Measurements from ENCODE around the gene CRYGC. TPM values are rescaled to one million over a fixed set of nuclear protein-coding genes. Genes with fewer than 3 reads are reported as not detected.

Gene CRYGC
- total and polyA plus RNA-seq, 2 experiments from 2014 or later, result not detected

GRCh38 chr2:208130712-208131110 is 1.1 kb upstream of the CRYGC start:
- peak overlapping the region; percentile 78; the same call in 1 of the 2 replicates for H2AFZ ChIP-seq
- H3F3A ChIP-seq (replicated peaks; ENCODE audit: low read depth), result no peaks in the 10 kb centered on the region
- no peak for DNase-seq (ENCODE audit: low spot score)
- H3K4me1 ChIP-seq (ENCODE audit: insufficient read depth), result no peaks in the 10 kb centered on the region
- TF ChIP-seq CREB1 (CRISPR knock-in tag; IDR thresholded peaks at IDR 0.05; ENCODE audit: low read depth), result no peak
- TF ChIP-seq EZH2 (IDR thresholded peaks at IDR 0.05; ENCODE audit: low read depth, unreplicated experiment), result no peak
- no peak for TF ChIP-seq ZNF114 (CRISPR knock-in tag; IDR thresholded peaks at IDR 0.05)
- no peak overlapping the region for H3K4me2 ChIP-seq
- peaks cover 2% of the 10 kb centered on the region; the same call in 1 of the 3 replicates for H3K4me1 Mint-ChIP-seq
- H4K20me1 ChIP-seq (replicated peaks; ENCODE audit: insufficient read depth), result no peaks in the 10 kb centered on the region
- no peak overlapping the region for H3K27ac Mint-ChIP-seq
- H3K4me3 Mint-ChIP-seq, result no peak overlapping the region
- no peaks in the 10 kb centered on the region for H3K9me3 Mint-ChIP-seq
- H3K36me3 Mint-ChIP-seq (ENCODE audit: low read depth), result no peaks in the 10 kb centered on the region
- H3K27me3 Mint-ChIP-seq (ENCODE audit: insufficient read depth, low read depth, poor library complexity), result peaks cover 5% of the 10 kb centered on the region
- no peak for ATAC-seq
- no peaks in the 10 kb centered on the region; the same call in 1 of the 2 replicates for H3K9me2 ChIP-seq (ENCODE audit: insufficient read depth)
- H3K79me2 ChIP-seq (replicated peaks; ENCODE audit: insufficient read depth), result no peaks in the 10 kb centered on the region
- no peak overlapping the region for H3K4me3 ChIP-seq
- H3K27ac ChIP-seq (ENCODE audit: low read depth), result no peak overlapping the region
- H3K36me3 ChIP-seq (ENCODE audit: insufficient read depth), result no peaks in the 10 kb centered on the region
- H3K27me3 ChIP-seq (ENCODE audit: insufficient read depth), result no peaks in the 10 kb centered on the region

DNA sequence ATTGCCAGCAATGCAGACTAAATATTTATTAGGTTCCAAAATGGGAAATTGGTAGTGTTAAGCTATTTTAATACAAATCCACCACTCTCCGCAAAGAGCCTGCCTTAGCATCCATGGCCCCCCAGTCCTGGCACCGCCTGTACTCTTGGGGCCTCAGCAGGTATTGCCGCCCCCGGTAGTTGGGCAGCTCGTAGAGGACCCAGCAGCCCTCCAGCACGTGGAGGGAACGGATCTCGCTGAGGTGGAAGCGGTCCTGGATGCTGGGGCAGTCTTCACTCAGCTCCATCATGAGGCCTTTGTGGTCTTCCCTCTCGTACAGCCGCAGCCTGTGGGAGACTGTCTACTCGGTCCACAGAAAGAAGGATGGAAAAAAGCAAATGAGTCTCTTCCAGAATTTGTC is 1.5 kb downstream of the CRYGC start:
- no peaks in the 10 kb centered on the region for H3K79me2 ChIP-seq (replicated peaks; ENCODE audit: insufficient read depth)
- no peaks in the 10 kb centered on the region for H3K27me3 ChIP-seq (ENCODE audit: insufficient read depth)
- Mint-ChIP-seq H3K9me3 (no peaks in the 10 kb centered on the region), H3K4me1 (peaks cover 16% of the 10 kb centered on the region), H3K36me3 (ENCODE audit: low read depth) (no peaks in the 10 kb centered on the region), H3K27ac (no peak overlapping the region), H3K27me3 (ENCODE audit: insufficient read depth, low read depth, poor library complexity) (peaks cover 17% of the 10 kb centered on the region), H3K4me3 (no peak overlapping the region)
- H3K4me3 ChIP-seq, result no peak overlapping the region
- H3K9me2 ChIP-seq (ENCODE audit: insufficient read depth), result no peaks in the 10 kb centered on the region
- no peak overlapping the region for H3K4me2 ChIP-seq
- peaks cover 9% of the 10 kb centered on the region; the same call in 1 of the 2 replicates for H3K4me1 ChIP-seq (ENCODE audit: insufficient read depth)
- no peak for ATAC-seq
- no peaks in the 10 kb centered on the region for H3K36me3 ChIP-seq (ENCODE audit: insufficient read depth)
- H3K27ac ChIP-seq (ENCODE audit: low read depth), result no peak overlapping the region
- H3F3A ChIP-seq (replicated peaks; ENCODE audit: low read depth), result no peaks in the 10 kb centered on the region
- peak overlapping the region; percentile 67; the same call in 1 of the 2 replicates for H2AFZ ChIP-seq
- no peaks in the 10 kb centered on the region for H4K20me1 ChIP-seq (replicated peaks; ENCODE audit: insufficient read depth)
- DNase-seq (ENCODE audit: low spot score), result no peak
- TF ChIP-seq EZH2 (IDR thresholded peaks at IDR 0.05; ENCODE audit: low read depth, unreplicated experiment) (no peak), ZNF331 (CRISPR knock-in tag; IDR thresholded peaks at IDR 0.05; ENCODE audit: low read depth) (no peak), STAT1 (IDR thresholded peaks at IDR 0.05; ENCODE audit: unreplicated experiment) (no peak), ZNF114 (CRISPR knock-in tag; IDR thresholded peaks at IDR 0.05) (no peak), CTCF (conservative IDR thresholded peaks at IDR 0.05; ENCODE audit: low read depth in 2 of 2) (no peak), JUNB (IDR thresholded peaks at IDR 0.05; ENCODE audit: unreplicated experiment) (no peak), ETS1 (IDR thresholded peaks at IDR 0.05) (no peak), EZH2phosphoT487 (IDR thresholded peaks at IDR 0.05; ENCODE audit: unreplicated experiment) (no peak)
- TF ChIP-seq, protein P1, sequence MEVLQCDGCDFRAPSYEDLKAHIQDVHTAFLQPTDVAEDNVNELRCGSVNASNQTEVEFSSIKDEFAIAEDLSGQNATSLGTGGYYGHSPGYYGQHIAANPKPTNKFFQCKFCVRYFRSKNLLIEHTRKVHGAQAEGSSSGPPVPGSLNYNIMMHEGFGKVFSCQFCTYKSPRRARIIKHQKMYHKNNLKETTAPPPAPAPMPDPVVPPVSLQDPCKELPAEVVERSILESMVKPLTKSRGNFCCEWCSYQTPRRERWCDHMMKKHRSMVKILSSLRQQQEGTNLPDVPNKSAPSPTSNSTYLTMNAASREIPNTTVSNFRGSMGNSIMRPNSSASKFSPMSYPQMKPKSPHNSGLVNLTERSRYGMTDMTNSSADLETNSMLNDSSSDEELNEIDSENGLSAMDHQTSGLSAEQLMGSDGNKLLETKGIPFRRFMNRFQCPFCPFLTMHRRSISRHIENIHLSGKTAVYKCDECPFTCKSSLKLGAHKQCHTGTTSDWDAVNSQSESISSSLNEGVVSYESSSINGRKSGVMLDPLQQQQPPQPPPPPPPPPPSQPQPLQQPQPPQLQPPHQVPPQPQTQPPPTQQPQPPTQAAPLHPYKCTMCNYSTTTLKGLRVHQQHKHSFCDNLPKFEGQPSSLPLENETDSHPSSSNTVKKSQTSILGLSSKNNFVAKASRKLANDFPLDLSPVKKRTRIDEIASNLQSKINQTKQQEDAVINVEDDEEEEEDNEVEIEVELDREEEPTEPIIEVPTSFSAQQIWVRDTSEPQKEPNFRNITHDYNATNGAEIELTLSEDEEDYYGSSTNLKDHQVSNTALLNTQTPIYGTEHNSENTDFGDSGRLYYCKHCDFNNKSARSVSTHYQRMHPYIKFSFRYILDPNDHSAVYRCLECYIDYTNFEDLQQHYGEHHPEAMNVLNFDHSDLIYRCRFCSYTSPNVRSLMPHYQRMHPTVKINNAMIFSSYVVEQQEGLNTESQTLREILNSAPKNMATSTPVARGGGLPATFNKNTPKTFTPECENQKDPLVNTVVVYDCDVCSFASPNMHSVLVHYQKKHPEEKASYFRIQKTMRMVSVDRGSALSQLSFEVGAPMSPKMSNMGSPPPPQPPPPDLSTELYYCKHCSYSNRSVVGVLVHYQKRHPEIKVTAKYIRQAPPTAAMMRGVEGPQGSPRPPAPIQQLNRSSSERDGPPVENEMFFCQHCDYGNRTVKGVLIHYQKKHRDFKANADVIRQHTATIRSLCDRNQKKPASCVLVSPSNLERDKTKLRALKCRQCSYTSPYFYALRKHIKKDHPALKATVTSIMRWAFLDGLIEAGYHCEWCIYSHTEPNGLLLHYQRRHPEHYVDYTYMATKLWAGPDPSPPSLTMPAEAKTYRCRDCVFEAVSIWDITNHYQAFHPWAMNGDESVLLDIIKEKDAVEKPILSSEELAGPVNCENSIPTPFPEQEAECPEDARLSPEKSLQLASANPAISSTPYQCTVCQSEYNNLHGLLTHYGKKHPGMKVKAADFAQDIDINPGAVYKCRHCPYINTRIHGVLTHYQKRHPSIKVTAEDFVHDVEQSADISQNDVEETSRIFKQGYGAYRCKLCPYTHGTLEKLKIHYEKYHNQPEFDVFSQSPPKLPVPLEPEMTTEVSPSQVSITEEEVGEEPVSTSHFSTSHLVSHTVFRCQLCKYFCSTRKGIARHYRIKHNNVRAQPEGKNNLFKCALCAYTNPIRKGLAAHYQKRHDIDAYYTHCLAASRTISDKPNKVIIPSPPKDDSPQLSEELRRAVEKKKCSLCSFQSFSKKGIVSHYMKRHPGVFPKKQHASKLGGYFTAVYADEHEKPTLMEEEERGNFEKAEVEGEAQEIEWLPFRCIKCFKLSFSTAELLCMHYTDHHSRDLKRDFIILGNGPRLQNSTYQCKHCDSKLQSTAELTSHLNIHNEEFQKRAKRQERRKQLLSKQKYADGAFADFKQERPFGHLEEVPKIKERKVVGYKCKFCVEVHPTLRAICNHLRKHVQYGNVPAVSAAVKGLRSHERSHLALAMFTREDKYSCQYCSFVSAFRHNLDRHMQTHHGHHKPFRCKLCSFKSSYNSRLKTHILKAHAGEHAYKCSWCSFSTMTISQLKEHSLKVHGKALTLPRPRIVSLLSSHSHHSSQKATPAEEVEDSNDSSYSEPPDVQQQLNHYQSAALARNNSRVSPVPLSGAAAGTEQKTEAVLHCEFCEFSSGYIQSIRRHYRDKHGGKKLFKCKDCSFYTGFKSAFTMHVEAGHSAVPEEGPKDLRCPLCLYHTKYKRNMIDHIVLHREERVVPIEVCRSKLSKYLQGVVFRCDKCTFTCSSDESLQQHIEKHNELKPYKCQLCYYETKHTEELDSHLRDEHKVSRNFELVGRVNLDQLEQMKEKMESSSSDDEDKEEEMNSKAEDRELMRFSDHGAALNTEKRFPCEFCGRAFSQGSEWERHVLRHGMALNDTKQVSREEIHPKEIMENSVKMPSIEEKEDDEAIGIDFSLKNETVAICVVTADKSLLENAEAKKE (CRISPR knock-in tag; IDR thresholded peaks at IDR 0.05), result no peak
